ENCODE measurements around the gene EPB41L1. TPM values are rescaled to one million over a fixed set of nuclear protein-coding genes. Genes with fewer than 3 reads are reported as not detected.

Gene EPB41L1
- total RNA-seq, 1 experiment from 2014 or later: 129 TPM

DNA sequence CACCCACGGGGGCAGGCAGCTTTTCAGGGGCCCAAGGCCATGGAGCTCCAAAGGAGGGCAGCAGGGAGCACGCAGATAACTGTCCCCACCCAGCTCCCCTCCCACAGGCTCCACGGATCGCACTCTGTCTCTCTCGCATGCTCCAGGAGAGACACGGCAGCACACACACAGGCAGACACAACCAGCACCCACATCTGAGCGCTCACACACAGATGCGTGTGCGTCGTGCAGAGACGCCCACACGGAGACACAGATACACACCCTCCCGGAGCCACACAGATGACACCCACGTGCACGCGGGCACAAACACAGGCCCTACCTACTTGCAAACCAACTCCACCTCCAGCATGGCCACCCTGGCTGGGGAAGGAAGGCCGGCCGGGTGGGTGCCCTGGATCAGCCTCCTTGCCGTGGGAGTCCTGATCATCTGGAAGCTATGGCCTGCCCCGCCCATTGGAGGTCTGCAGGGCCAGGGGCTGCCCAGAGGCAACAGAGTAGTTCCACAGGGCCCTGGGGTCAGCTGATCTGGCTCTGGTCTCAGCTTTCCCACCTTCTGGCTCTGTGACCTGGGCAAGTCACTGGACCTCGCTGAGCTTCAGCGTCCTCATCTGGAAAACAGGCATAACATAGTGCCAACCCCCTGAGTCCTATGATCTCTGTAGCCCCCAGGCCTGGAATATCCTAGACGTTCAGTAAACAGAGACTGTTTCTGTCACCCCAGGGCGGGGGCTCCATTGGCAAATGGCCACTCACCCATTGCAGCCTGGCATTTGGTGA lies 113.3 kb downstream of the EPB41L1 start:
- no peak overlapping the region for H3K27ac Mint-ChIP-seq (ENCODE audit: unreplicated experiment)
- no peak overlapping the region for H3K4me3 ChIP-seq (ENCODE audit: low read depth, low read length)
- no peaks in the 10 kb centered on the region for H3K9me3 Mint-ChIP-seq (ENCODE audit: unreplicated experiment)
- DNase-seq: peak in 1 of 2 experiments; percentile 43
- H3K36me3 ChIP-seq (ENCODE audit: control insufficient read depth, insufficient read depth, low read length): no peaks in the 10 kb centered on the region
- H3K4me3 Mint-ChIP-seq (ENCODE audit: unreplicated experiment): no peak overlapping the region
- CTCF ChIA-PET: interaction anchor here (0.6 to 2.5 kb wide), 6 partner anchors 10 to 172 kb away, joined by 3 to 10 read pairs (median 8); no protein-coding TSS in a partner anchor
- BruUV-seq (replicated peaks): no TSS peak
- TF ChIP-seq, protein P1, sequence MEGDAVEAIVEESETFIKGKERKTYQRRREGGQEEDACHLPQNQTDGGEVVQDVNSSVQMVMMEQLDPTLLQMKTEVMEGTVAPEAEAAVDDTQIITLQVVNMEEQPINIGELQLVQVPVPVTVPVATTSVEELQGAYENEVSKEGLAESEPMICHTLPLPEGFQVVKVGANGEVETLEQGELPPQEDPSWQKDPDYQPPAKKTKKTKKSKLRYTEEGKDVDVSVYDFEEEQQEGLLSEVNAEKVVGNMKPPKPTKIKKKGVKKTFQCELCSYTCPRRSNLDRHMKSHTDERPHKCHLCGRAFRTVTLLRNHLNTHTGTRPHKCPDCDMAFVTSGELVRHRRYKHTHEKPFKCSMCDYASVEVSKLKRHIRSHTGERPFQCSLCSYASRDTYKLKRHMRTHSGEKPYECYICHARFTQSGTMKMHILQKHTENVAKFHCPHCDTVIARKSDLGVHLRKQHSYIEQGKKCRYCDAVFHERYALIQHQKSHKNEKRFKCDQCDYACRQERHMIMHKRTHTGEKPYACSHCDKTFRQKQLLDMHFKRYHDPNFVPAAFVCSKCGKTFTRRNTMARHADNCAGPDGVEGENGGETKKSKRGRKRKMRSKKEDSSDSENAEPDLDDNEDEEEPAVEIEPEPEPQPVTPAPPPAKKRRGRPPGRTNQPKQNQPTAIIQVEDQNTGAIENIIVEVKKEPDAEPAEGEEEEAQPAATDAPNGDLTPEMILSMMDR (IDR thresholded peaks at IDR 0.05; ENCODE audit: insufficient read depth in 1 of 2, low read depth in 1 of 2, low read length in 1 of 2, severe bottlenecking in 1 of 2, unreplicated experiment in 1 of 2): no peak
- H3K9me3 ChIP-seq: no peaks in the 10 kb centered on the region
- peaks cover 2% of the 10 kb centered on the region for H3K27me3 Mint-ChIP-seq (ENCODE audit: insufficient read depth, unreplicated experiment)
- POLR2A ChIA-PET: no interaction called here
- no peaks in the 10 kb centered on the region for H3K36me3 Mint-ChIP-seq (ENCODE audit: insufficient read depth, unreplicated experiment)
- no peaks in the 10 kb centered on the region; the same call in 1 of the 2 replicates for H3K27me3 ChIP-seq (replicated peaks; ENCODE audit: control insufficient read depth, insufficient read depth, low read length)
- intact Hi-C loops (cut with micrococcal nuclease; ENCODE audit: unreplicated experiment): no loop called here
- H3K4me1 ChIP-seq: no peaks in the 10 kb centered on the region
- no peaks in the 10 kb centered on the region for H3K4me1 Mint-ChIP-seq (ENCODE audit: low read depth, unreplicated experiment)

DNA sequence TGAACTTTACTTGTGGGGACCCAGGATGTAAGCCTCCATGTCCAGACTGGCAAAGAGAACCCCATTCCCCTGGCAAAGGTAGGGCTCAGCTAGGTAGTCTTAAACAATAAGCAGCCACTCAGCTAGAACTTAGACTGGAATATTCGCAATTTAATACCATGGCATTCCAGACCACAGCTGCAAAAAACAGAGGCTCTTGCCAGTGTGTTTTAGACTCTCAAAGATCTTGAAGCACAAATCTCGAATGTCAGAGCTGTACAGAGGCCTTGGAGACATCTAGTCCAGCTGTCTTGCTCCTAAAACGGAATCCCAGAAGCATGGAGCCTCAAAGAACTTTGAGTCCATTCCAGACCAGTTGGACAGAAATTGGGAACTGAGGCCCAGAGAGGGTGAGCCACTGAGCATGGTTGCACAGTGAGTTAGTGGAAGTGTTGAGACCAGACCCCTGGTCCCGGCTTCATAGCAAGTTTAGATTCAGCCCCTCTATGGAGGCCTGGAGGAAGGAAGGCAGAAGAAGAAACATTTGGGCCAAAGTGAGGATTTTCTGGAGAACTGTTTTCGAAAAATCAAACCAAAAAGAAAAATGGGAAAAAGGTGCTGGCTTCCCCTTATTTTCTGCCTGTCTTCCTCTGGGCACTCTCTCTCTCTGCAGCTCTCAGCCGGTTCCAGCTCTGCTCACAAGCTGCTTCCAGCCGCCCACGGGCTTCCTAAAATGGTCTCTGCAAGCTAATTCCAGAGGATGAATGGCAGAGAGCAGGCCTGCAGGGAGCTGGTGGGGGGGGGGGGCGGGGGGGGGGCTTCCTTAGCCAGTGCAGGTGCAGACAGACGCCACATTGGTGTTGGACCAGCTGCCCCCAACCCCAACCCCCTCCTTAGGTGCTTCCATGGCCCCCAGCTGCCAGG lies 114.2 kb downstream of the EPB41L1 start:
- Mint-ChIP-seq H3K27ac (ENCODE audit: unreplicated experiment) (no peak overlapping the region), H3K36me3 (ENCODE audit: insufficient read depth, unreplicated experiment) (no peaks in the 10 kb centered on the region), H3K4me3 (ENCODE audit: unreplicated experiment) (no peak overlapping the region), H3K9me3 (ENCODE audit: unreplicated experiment) (no peaks in the 10 kb centered on the region), H3K4me1 (ENCODE audit: low read depth, unreplicated experiment) (no peaks in the 10 kb centered on the region), H3K27me3 (ENCODE audit: insufficient read depth, unreplicated experiment) (peaks cover 2% of the 10 kb centered on the region)
- no peaks in the 10 kb centered on the region for H3K4me1 ChIP-seq
- no peaks in the 10 kb centered on the region for H3K9me3 ChIP-seq
- CTCF ChIA-PET: interaction anchor here (0.9 to 2.5 kb wide), 5 partner anchors 9 to 171 kb away, joined by 3 to 10 read pairs (median 7); no protein-coding TSS in a partner anchor
- POLR2A ChIA-PET: no interaction called here
- DNase-seq: no peak
- intact Hi-C loops (cut with micrococcal nuclease; ENCODE audit: unreplicated experiment): no loop called here
- H3K27me3 ChIP-seq (replicated peaks; ENCODE audit: control insufficient read depth, insufficient read depth, low read length): no peaks in the 10 kb centered on the region; the same call in 1 of the 2 replicates
- H3K36me3 ChIP-seq (ENCODE audit: control insufficient read depth, insufficient read depth, low read length): no peaks in the 10 kb centered on the region
- no peak overlapping the region for H3K4me3 ChIP-seq (ENCODE audit: low read depth, low read length)
- no TSS peak for BruUV-seq (replicated peaks)
- TF ChIP-seq, protein P1 (IDR thresholded peaks at IDR 0.05; ENCODE audit: insufficient read depth in 1 of 2, low read depth in 1 of 2, low read length in 1 of 2, severe bottlenecking in 1 of 2, unreplicated experiment in 1 of 2): no peak

DNA sequence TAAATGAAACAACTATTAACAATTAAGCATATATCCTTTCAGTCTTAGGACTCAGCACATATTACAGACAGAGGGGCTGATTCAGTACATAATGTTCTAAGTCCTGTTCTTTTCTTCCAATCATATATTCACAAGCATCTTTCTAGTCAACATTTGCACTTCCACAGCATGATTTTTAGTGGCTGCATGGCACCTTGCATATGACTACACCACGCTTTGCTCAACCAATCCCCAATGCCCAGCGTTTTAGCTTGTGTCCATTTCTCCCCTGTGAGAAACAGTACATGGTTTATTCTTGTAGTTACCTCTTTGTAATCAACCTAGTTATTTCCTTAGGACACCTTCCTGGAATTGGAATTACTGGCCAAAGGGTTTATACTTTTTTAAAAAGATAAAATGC lies 115.0 kb downstream of the EPB41L1 start:
- Histone ChIP-seq H3K4me1 (no peaks in the 10 kb centered on the region), H3K9me3 (no peaks in the 10 kb centered on the region), H3K4me3 (ENCODE audit: low read depth, low read length) (no peak overlapping the region), H3K27me3 (replicated peaks; ENCODE audit: control insufficient read depth, insufficient read depth, low read length) (no peaks in the 10 kb centered on the region; the same call in 1 of the 2 replicates), H3K36me3 (ENCODE audit: control insufficient read depth, insufficient read depth, low read length) (no peaks in the 10 kb centered on the region)
- Mint-ChIP-seq H3K36me3 (ENCODE audit: insufficient read depth, unreplicated experiment) (no peaks in the 10 kb centered on the region), H3K4me1 (ENCODE audit: low read depth, unreplicated experiment) (no peaks in the 10 kb centered on the region), H3K9me3 (ENCODE audit: unreplicated experiment) (no peaks in the 10 kb centered on the region), H3K4me3 (ENCODE audit: unreplicated experiment) (no peak overlapping the region), H3K27me3 (ENCODE audit: insufficient read depth, unreplicated experiment) (no peaks in the 10 kb centered on the region), H3K27ac (ENCODE audit: unreplicated experiment) (no peak overlapping the region)
- TF ChIP-seq, protein P1 (IDR thresholded peaks at IDR 0.05; ENCODE audit: insufficient read depth in 1 of 2, low read depth in 1 of 2, low read length in 1 of 2, severe bottlenecking in 1 of 2, unreplicated experiment in 1 of 2): no peak
- POLR2A ChIA-PET: no interaction called here
- no peak for DNase-seq
- CTCF ChIA-PET: interaction anchor here (1.1 to 2.5 kb wide), 3 partner anchors 32 to 170 kb away, joined by 3 to 10 read pairs (median 8); no protein-coding TSS in a partner anchor
- intact Hi-C loops (cut with micrococcal nuclease; ENCODE audit: unreplicated experiment): no loop called here
- BruUV-seq (replicated peaks): no TSS peak
